Lower leg skin (tissue), 3 donors: ENCODE data around the gene SEC61A1.

Experiments used
- CTCF ChIP-seq, 3 donors: fragments of 450-650 bp; IDR thresholded peaks; one replicate each; pipeline ENCODE4 v1.5.1; 2016; ENCODE audit warnings: antibody characterized with exemption in 3 of 3, mild to moderate bottlenecking in 3 of 3, moderate library complexity in 2 of 3
- POLR2A ChIP-seq, 2 donors: fragments of 450-650 bp; IDR thresholded peaks; one replicate each; pipeline ENCODE4 v1.6.1; 2016 to 2017; ENCODE audit warnings: antibody characterized with exemption in 2 of 2, mild to moderate bottlenecking in 1 of 2, moderate library complexity in 1 of 2

- no peak for TF ChIP-seq POLR2A (IDR thresholded peaks at IDR 0.05)
- no peak for TF ChIP-seq CTCF (IDR thresholded peaks at IDR 0.05)
Measured at GRCh38 chr3:128056258-128056657, 4.0 kb downstream of the SEC61A1 start.
